A172 (cell line): Measurements from ENCODE around the gene FMO4. TPM values are rescaled to one million over a fixed set of nuclear protein-coding genes. Genes with fewer than 3 reads are reported as not detected.
"Not testable (repeated sequence)": the region's sequence is repeated elsewhere in the genome, so short reads cannot be mapped to it uniquely, and the experiment has no call there.

Source experiments
- DNase-seq: peaks from one replicate; pipeline ENCODE4 v3.0.0-alpha.2; 2015; ENCODE audit warnings: low spot score
- total RNA-seq: library from RNA; depleted of rRNA; stranded (reverse); fragments of >200 nt; shearing (Covaris generic); gene quantifications from 2 replicates; pipeline ENCODE4 v1.2.3, GENCODE V29; 2014

The FMO4 gene
- total RNA-seq, 1 experiment from 2014 or later, result 8.0 TPM

GRCh38 chr1:171334024-171334640 lies 20.1 kb downstream of the FMO4 start:
- DNase-seq, result no peak

GRCh38 chr1:171335964-171336363 lies 22.0 kb downstream of the FMO4 start:
- no peak for DNase-seq

GRCh38 chr1:171339345-171339744 lies 25.4 kb downstream of the FMO4 start:
- not testable (repeated sequence) for DNase-seq

- DNase-seq, result no peak
These were observed 29.9 kb downstream of the FMO4 start for GRCh38 chr1:171343727-171344472.

- no peak for DNase-seq
These were observed 30.5 kb downstream of the FMO4 start for GRCh38 chr1:171344473-171344820.

- no peak for DNase-seq
These were observed 31.6 kb downstream of the FMO4 start for GRCh38 chr1:171345536-171345935.

- no peak for DNase-seq
These were observed 32.9 kb downstream of the FMO4 start for GRCh38 chr1:171346881-171347280.

- DNase-seq, result no peak
These were observed 36.6 kb downstream of the FMO4 start for GRCh38 chr1:171350594-171350993.

- DNase-seq, result no peak
These were observed 38.0 kb downstream of the FMO4 start for GRCh38 chr1:171351961-171352360.

GRCh38 chr1:171352554-171352953 lies 38.6 kb downstream of the FMO4 start:
- DNase-seq, result no peak

- DNase-seq, result peak; percentile 64
These were observed 41.7 kb downstream of the FMO4 start for GRCh38 chr1:171355727-171356126.

- no peak for DNase-seq
These were observed 43.2 kb downstream of the FMO4 start for GRCh38 chr1:171357179-171357578.

GRCh38 chr1:171359355-171359648 lies 45.3 kb downstream of the FMO4 start:
- not testable (repeated sequence) for DNase-seq

GRCh38 chr1:171359731-171360527 lies 45.9 kb downstream of the FMO4 start:
- DNase-seq, result not testable (repeated sequence)

- no peak for DNase-seq
These were observed 52.1 kb downstream of the FMO4 start for GRCh38 chr1:171366085-171366484.

- no peak for DNase-seq
These were observed 52.8 kb downstream of the FMO4 start for GRCh38 chr1:171366816-171367215.

- no peak for DNase-seq
These were observed 53.5 kb downstream of the FMO4 start for GRCh38 chr1:171367436-171367835.

- DNase-seq, result no peak
These were observed 58.6 kb downstream of the FMO4 start for GRCh38 chr1:171372418-171373084.

GRCh38 chr1:171373357-171374122 lies 59.6 kb downstream of the FMO4 start:
- DNase-seq, result not testable (repeated sequence)

GRCh38 chr1:171379846-171380245 lies 65.9 kb downstream of the FMO4 start:
- no peak for DNase-seq

- DNase-seq, result no peak
These were observed 67.9 kb downstream of the FMO4 start for GRCh38 chr1:171381866-171382210.

- DNase-seq, result no peak
These were observed 70.5 kb downstream of the FMO4 start for GRCh38 chr1:171384496-171384895.
